Activated CD4-positive, alpha-beta T cell treated with anti-CD3 and anti-CD28 coated beads, Interleukin-2, amount 10 ng/mL, durations not matched to agents 24 days and 14 days (primary cell): Measurements from ENCODE around the gene ARMS2. TPM values are rescaled to one million over a fixed set of nuclear protein-coding genes. Genes with fewer than 3 reads are reported as not detected.

Source experiments
- DNase-seq: peaks from one replicate; pipeline ENCODE4 v3.0.0; 2022
- H3K27ac Mint-ChIP-seq: one replicate; pipeline ENCODE4 v1.8.0; 2022; ENCODE audit warnings: mild to moderate bottlenecking, mixed read lengths
- H3K27me3 Mint-ChIP-seq: one replicate; pipeline ENCODE4 v1.8.0; 2022; ENCODE audit warnings: mixed read lengths
- H3K36me3 Mint-ChIP-seq: one replicate; pipeline ENCODE4 v1.8.0; 2022; ENCODE audit warnings: low read depth, mild to moderate bottlenecking, mixed read lengths
- H3K4me1 Mint-ChIP-seq: one replicate; pipeline ENCODE4 v1.8.0; 2021; ENCODE audit warnings: mixed read lengths
- H3K4me3 Mint-ChIP-seq: one replicate; pipeline ENCODE4 v1.8.0; 2022; ENCODE audit warnings: mild to moderate bottlenecking, moderate library complexity, mixed read lengths
- H3K9me3 Mint-ChIP-seq: one replicate; pipeline ENCODE4 v1.8.0; 2021; ENCODE audit warnings: mixed read lengths
- intact Hi-C: fragments of 100-400 bp; cut with micrococcal nuclease; formaldehyde crosslinking; loops from one replicate; pipeline ENCODE4 v1.15.1; 2023
- total RNA-seq: library from RNA; stranded (reverse); gene quantifications from 2 replicates; pipeline ENCODE4 v1.2.3, GENCODE V29; 2022

Gene ARMS2
- total RNA-seq, 1 donor from 2014 or later: not detected

- Mint-ChIP-seq H3K4me1 (no peaks in the 10 kb centered on the region), H3K27me3 (peaks cover 1% of the 10 kb centered on the region), H3K9me3 (no peaks in the 10 kb centered on the region), H3K27ac (no peak overlapping the region), H3K4me3 (no peak overlapping the region), H3K36me3 (no peaks in the 10 kb centered on the region)
- peak; percentile 64 for DNase-seq
- intact Hi-C loops: loop anchor here (1.0 kb wide), 2 partner anchors 93 to 137 kb away; no protein-coding TSS in a partner anchor
These were observed 19.1 kb upstream of the ARMS2 start for GRCh38 chr10:122435212-122435827.

DNA sequence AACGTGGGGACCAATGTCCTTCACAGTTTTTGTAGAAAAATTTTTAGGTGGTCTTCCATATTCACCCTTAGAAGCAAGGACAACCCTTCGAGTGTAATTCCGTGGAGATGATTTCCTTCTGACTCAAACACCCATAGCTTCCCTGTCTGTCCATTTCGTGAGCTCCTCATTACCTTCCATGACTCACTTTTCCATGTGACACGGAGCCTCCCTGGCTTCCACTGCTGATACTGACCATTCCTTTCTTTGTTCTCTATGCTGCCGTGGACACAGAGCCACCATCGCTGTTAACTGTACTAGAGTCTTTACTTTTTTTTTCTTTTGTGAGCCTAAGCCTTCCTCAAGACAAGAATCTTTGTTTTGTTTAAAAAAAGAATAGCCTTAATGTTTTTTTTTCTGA lies 12.5 kb upstream of the ARMS2 start:
- DNase-seq: no peak
- H3K4me1 Mint-ChIP-seq: no peaks in the 10 kb centered on the region
- peaks cover 9% of the 10 kb centered on the region for H3K27me3 Mint-ChIP-seq
- no peaks in the 10 kb centered on the region for H3K36me3 Mint-ChIP-seq
- H3K27ac Mint-ChIP-seq: no peak overlapping the region
- H3K4me3 Mint-ChIP-seq: no peak overlapping the region
- intact Hi-C loops: no loop called here
- no peaks in the 10 kb centered on the region for H3K9me3 Mint-ChIP-seq

DNA sequence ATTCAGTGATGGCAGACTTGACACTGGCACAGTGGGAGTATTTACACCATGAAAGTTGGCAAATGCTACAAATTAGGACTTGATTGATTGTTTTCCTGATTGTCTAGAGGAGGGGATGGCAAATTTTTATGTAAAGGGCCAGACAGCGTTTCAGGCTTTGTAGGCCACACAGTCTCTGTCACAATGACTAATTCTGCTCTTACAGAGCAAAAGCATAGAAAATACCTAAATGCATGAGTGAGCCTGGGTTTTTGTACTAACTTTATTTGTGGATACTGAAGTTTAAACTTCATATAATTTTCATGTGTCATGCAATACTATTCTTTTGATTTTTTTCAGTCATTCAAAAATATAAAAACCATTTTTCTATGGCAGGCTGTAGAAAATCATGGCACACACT lies 9.0 kb upstream of the ARMS2 start:
- no peaks in the 10 kb centered on the region for H3K9me3 Mint-ChIP-seq
- no peaks in the 10 kb centered on the region for H3K4me1 Mint-ChIP-seq
- H3K36me3 Mint-ChIP-seq: no peaks in the 10 kb centered on the region
- no peak overlapping the region for H3K4me3 Mint-ChIP-seq
- DNase-seq: no peak
- intact Hi-C loops: no loop called here
- H3K27me3 Mint-ChIP-seq: peaks cover 18% of the 10 kb centered on the region
- H3K27ac Mint-ChIP-seq: no peak overlapping the region

DNA sequence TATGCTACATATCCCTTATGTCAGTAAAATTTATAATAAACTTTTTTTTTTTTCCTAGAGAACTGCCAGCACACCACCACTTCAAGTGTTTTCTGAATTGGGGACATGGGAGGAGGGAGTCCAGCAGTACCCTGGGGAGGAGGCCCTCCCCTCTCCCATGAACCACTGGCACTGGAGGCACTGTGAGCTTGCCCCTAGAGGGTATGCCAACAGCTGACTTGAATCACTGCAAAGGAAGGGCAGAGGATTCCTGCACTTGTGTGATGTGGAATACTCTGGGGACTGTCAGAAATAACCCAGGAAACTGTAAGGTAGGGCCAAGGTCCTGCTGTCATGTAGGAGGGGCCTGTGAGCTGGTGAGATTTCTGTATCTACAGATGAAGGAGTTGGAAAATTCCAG lies 8.5 kb upstream of the ARMS2 start:
- DNase-seq: no peak
- H3K36me3 Mint-ChIP-seq: no peaks in the 10 kb centered on the region
- peaks cover 20% of the 10 kb centered on the region for H3K27me3 Mint-ChIP-seq
- no peak overlapping the region for H3K4me3 Mint-ChIP-seq
- H3K4me1 Mint-ChIP-seq: no peaks in the 10 kb centered on the region
- intact Hi-C loops: no loop called here
- no peak overlapping the region for H3K27ac Mint-ChIP-seq
- no peaks in the 10 kb centered on the region for H3K9me3 Mint-ChIP-seq

DNA sequence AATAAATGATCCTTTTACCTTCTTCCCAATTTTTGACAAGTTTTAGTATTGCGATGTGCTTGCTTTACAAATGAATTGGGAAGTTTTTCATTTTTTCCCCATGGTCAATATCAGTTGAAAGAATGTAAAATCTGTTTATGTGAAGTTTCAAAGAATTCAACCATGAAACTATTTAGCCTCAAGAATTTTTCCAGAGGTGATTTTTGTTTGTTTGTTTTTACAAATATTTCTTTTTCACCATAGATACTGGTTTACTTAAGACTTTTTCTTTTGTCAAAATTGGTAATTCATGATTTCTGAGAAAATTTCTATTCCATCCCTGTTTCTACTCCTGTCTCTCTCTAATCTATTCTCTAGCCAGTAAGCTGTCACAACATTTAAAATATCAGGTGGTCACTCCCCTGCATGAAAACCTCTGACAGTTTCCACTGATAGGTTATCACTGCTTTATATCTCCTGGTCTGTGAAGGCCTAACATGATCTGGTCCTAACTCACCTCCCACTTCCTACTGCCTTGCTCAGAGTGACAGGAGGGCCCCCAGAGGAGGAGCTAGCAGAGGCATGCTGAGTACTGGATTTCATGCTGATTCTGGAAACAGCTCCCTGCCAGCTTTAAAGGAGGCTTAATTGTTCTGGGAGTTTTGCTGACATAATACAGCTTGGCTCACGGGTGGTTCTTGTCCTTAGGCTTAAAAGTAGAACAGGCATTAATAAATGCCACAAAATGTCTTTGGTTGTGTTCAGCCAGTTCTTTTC lies 7.6 kb upstream of the ARMS2 start:
- H3K27me3 Mint-ChIP-seq: peaks cover 20% of the 10 kb centered on the region

DNA sequence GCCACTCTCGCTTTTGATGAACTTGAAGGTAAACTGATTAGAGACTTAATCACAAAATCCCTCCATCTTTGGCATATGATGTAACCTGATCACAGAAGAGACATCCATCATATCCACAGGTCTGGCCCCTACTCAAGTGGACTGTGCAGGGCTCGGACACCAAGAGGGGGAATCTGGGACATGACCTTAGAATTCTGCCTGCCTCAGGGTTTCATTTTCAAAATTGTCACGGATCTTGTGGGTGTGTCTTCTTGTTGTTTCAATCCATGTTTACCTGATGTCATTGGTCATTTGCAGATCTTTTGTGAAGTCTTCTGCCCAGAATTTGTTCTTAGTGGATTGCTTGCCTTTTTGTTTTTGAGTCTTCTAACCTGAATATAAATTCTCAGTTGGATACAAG lies 5.9 kb upstream of the ARMS2 start:
- H3K4me3 Mint-ChIP-seq: no peak overlapping the region
- no peak for DNase-seq
- no peak overlapping the region for H3K27ac Mint-ChIP-seq
- intact Hi-C loops: no loop called here
- H3K4me1 Mint-ChIP-seq: no peaks in the 10 kb centered on the region
- no peaks in the 10 kb centered on the region for H3K9me3 Mint-ChIP-seq
- no peaks in the 10 kb centered on the region for H3K36me3 Mint-ChIP-seq
- H3K27me3 Mint-ChIP-seq: peaks cover 20% of the 10 kb centered on the region

More for the DNA sequence above, 7.6 kb upstream of the ARMS2 start:
- Mint-ChIP-seq H3K9me3 (no peaks in the 10 kb centered on the region), H3K4me1 (no peaks in the 10 kb centered on the region), H3K27ac (no peak overlapping the region), H3K4me3 (no peak overlapping the region), H3K36me3 (no peaks in the 10 kb centered on the region)
- DNase-seq: no peak
- intact Hi-C loops: no loop called here

DNA sequence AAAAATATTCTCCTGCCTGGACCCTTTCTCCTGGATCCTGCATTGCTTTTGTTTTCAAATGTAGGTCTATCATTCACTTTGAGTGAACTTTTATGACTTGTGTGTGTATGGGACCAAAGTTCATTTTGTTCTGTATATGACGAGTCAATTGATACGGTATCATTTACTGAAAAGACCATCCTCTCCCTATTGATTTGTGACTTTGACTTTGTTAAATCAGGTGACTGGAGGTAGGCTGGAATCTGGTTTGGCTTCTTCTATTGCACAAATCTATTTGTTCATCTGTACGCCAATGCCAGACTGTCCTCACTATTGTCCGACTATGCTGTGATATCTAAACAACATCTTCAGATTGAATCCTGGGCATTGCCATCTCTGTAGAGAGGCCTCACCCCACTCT lies 5.3 kb upstream of the ARMS2 start:
- Mint-ChIP-seq H3K36me3 (no peaks in the 10 kb centered on the region), H3K27ac (no peak overlapping the region)
- intact Hi-C loops: no loop called here

GRCh38 chr10:122450353-122450990 lies 4.0 kb upstream of the ARMS2 start:
- no peaks in the 10 kb centered on the region for H3K4me1 Mint-ChIP-seq
- intact Hi-C loops: no loop called here
- H3K27me3 Mint-ChIP-seq: peaks cover 15% of the 10 kb centered on the region
- H3K27ac Mint-ChIP-seq: no peak overlapping the region
- no peaks in the 10 kb centered on the region for H3K9me3 Mint-ChIP-seq
- H3K36me3 Mint-ChIP-seq: no peaks in the 10 kb centered on the region
- no peak overlapping the region for H3K4me3 Mint-ChIP-seq
- DNase-seq: no peak

More for the DNA sequence above, 5.3 kb upstream of the ARMS2 start:
- Mint-ChIP-seq H3K4me1 (no peaks in the 10 kb centered on the region), H3K27me3 (peaks cover 20% of the 10 kb centered on the region), H3K9me3 (no peaks in the 10 kb centered on the region), H3K4me3 (no peak overlapping the region)
- no peak for DNase-seq

DNA sequence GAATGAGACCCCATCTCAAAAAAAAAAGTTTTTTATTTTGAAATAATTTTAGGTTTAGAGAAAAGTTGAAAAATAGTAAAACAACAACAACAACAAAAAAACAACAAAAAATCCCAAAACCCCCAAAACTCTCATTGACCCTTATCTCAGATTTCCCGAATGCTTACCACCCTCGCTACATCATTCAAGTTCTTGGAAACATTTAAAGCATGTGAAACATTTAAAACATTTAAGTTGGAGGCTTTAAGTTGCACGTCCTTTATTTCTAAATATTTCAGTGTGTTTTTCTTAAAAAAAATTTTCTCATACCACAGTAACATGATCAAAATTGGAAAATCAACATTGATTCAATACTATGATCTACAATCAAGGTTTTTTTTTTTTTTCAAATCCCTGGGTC lies 382 bp upstream of the ARMS2 start:
- Mint-ChIP-seq H3K9me3 (no peaks in the 10 kb centered on the region), H3K4me3 (no peak overlapping the region)
- intact Hi-C loops: no loop called here

GRCh38 chr10:122455376-122456079 lies 1.1 kb downstream of the ARMS2 start:
- Mint-ChIP-seq H3K27ac (no peak overlapping the region), H3K4me1 (no peaks in the 10 kb centered on the region), H3K4me3 (no peak overlapping the region), H3K36me3 (no peaks in the 10 kb centered on the region), H3K27me3 (peaks cover 40% of the 10 kb centered on the region), H3K9me3 (no peaks in the 10 kb centered on the region)
- no peak for DNase-seq
- intact Hi-C loops: no loop called here

More for the DNA sequence above, 382 bp upstream of the ARMS2 start:
- H3K27me3 Mint-ChIP-seq: peaks cover 32% of the 10 kb centered on the region
- H3K27ac Mint-ChIP-seq: no peak overlapping the region
- DNase-seq: no peak
- H3K4me1 Mint-ChIP-seq: no peaks in the 10 kb centered on the region
- H3K36me3 Mint-ChIP-seq: no peaks in the 10 kb centered on the region

GRCh38 chr10:122457934-122458333 lies 3.5 kb downstream of the ARMS2 start:
- no peak for DNase-seq

DNA sequence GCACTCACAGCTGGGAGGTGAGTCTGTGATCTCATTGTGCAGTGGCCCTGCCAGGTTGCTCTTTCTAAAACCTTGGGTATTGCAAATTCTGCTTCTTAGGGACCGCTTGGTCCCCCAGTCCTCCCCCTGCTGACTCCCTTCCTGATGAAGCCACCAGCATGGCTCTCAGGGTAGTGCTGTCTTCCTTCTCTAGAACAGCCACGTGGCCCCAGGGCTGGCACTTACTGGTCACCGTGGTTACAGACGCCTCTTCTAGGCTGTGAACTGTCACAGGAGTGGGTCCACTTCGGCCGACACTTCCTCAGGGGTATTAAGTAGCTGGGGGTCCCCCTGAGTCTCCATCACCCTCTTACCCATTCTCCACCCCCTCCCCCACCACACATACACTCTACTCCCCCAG lies 4.2 kb downstream of the ARMS2 start:
- DNase-seq: no peak
- Mint-ChIP-seq H3K4me3 (no peak overlapping the region), H3K27ac (no peak overlapping the region), H3K36me3 (no peaks in the 10 kb centered on the region), H3K27me3 (peaks cover 56% of the 10 kb centered on the region), H3K4me1 (peaks cover 2% of the 10 kb centered on the region), H3K9me3 (no peaks in the 10 kb centered on the region)
- intact Hi-C loops: no loop called here

More at GRCh38 chr10:122457934-122458333, 3.5 kb downstream of the ARMS2 start:
- no peak overlapping the region for H3K27ac Mint-ChIP-seq
- no peak overlapping the region for H3K4me3 Mint-ChIP-seq
- H3K36me3 Mint-ChIP-seq: no peaks in the 10 kb centered on the region
- peaks cover 2% of the 10 kb centered on the region for H3K4me1 Mint-ChIP-seq
- intact Hi-C loops: no loop called here
- H3K27me3 Mint-ChIP-seq: peaks cover 49% of the 10 kb centered on the region
- H3K9me3 Mint-ChIP-seq: no peaks in the 10 kb centered on the region

DNA sequence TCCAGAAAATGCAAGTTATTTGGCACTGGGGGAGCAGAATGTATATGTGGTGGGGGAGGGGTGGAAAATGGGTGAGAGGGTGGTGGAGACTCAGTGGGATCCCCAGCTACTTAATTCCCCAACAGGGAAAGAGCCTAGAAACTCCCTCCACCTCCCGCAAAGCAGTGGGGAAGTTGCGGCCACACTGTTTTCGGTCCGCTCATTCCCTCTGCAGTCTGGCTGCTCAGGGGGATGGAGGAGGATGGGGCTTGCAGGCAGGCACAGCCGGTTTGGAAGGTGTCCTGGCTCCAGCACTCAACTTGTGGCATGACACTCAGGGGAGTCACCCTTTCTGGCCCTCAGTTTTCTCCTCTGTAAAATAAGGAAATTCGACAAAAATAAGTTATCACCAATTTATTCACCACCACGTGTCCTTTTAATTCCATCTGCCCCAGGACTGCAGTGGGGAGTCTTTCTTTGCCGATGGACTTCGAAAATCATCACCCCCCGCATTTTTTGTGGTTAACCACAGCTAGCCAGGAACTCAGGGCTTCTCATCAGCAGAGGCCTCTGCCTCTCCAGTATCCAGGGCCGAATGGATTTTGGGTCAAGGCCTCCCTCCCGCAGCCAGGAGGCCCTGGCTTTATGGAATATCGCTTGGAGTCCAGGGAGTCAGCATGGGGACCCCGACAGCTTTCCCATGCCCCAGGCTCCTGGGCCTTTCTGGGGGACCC lies 5.3 kb downstream of the ARMS2 start:
- H3K9me3 Mint-ChIP-seq: no peaks in the 10 kb centered on the region
- no peaks in the 10 kb centered on the region for H3K36me3 Mint-ChIP-seq
- no peak for DNase-seq
- H3K4me1 Mint-ChIP-seq: peaks cover 2% of the 10 kb centered on the region
- no peak overlapping the region for H3K4me3 Mint-ChIP-seq
- no peak overlapping the region for H3K27ac Mint-ChIP-seq
- peaks cover 65% of the 10 kb centered on the region for H3K27me3 Mint-ChIP-seq
- intact Hi-C loops: loop anchor here (10.0 kb wide), 1 partner anchor 105 kb away; the partner anchor contains the start of gene DMBT1
